Stimulated activated naive CD4-positive, alpha-beta T cell (primary cell): ENCODE measurements around the gene ZNF148.

ENCODE experiments used
- DNase-seq, 6 experiments: peaks; one replicate each; lab custom pipeline; 2025; lab: John Stamatoyannopoulos, UW

Gene ZNF148

DNA sequence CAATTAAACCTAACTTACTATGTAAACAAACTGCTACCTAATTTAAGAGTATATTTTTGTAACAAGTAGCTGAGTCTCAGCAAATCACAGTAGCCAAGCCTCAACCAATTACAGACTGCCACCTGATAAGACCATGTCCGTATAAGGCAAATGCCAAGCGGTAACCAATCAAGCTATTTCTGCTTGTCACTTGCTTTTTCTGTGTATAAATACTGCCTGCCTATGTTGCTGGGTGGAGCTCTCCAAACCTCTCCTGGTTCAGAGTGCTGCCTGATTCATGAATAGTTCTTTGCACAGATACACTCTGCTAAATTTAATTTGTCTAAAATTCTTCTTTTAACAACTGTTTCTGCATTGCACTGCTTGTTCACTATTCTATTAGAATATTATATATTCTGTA is 42.6 kb downstream of the ZNF148 start:
- DNase-seq: no peak

DNA sequence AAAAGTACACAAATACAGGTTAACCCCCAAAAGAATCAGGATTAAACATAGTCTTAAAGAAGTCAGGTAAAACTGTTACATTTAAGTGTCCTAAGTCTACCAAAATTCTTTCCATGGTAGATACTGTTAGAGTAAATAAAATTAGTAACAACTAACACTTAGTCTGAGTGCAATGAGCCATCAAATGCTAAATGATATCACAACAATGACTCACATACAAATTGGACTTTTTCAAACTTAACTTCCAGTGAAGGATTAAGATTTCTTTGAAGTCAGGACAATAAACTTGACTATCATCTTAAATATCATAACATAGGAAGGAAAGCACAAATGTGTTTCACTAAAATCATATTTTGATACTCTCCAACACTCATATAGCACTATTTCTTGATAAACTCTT is 43.9 kb downstream of the ZNF148 start:
- no peak for DNase-seq

DNA sequence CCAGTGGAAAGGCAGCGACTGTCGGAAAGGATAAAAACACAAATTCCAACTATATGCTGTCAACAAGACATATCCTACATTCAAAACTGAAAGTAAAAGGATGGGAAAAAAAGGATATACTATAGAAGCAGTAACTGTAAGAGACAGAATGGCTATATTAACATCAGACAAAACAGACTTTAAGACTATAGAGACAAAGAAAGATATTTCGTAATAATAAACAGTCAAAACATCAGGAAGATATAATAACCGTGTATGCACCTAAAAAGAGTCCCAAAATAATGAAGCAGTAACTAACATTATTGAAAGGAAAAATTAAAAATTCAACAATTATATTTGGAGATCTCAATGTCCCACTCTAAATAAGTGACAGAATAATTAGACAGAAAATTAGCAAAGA is 48.2 kb downstream of the ZNF148 start:
- DNase-seq: no peak

DNA sequence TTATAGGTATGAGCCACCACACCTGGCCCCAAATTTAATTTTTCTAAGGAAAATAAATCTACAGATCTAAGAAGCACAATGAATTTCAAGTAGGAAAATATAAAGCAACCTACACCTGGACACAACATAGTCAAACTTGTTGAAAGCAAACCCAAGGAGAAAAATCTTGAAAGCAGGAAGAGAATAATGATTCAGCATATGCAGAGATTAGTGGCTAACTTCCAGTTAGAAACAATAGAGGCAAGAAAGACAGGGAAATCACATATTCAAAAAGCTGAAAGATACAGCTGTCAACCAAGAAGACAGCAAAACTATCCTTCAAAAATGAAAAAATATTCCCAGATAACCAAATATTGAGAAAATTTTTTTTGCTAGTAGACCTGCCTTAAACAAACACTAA is 49.4 kb downstream of the ZNF148 start:
- DNase-seq: no peak

DNA sequence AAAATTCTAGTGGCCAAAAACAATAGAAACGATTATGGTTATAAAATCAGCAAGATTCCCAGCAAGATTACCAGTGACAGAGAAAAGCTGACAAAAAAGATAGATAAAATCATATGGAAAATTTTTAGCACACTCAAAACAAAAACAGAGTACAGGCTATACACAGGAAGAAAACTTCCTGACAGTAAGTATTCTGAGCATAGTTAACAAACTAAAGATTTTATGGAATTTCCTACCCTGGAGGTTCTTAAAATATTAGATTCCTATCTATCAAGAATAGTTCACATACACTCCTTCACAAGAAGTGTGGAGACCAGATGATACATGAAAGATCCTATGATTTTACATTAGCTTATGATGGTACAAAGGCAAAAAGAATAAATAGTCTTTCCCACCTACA is 50.8 kb downstream of the ZNF148 start:
- DNase-seq: no peak

DNA sequence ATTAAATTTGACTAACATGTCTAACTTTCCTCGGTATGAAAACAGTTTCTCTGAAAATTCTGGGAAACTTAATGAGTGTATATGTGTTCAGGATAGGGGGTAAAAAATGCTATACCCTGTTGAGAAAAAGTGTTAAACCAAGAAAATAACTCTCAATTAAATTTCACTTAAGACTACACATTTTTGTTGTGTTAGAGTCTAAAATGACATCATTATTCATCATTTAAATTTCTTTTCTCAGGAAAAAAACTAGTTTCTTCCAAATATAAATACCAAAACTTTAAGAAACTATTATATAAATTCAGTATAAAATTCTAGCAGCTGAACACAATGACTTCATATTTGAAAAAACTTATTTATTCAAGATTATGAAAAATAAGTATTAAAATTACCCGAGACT is 52.2 kb downstream of the ZNF148 start:
- no peak for DNase-seq

DNA sequence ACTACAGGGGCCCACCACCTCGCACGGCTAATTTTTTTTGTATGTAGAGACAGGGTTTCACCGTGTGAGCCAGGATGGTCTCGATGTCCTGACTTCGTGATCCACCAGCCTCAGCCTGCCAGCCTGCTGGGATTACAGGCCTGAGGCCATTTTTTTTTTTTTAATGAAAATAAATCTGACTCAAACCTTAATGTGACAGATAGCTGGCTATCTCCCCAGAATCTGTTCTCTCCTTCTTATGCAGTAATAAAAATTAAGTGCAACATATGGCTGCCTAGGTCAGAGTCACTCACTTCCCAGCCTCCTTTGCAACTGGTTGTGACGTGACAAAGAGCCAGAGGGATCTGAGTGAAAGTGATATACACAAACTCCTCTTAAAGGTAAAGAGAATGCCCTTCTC is 53.0 kb downstream of the ZNF148 start:
- DNase-seq: no peak

DNA sequence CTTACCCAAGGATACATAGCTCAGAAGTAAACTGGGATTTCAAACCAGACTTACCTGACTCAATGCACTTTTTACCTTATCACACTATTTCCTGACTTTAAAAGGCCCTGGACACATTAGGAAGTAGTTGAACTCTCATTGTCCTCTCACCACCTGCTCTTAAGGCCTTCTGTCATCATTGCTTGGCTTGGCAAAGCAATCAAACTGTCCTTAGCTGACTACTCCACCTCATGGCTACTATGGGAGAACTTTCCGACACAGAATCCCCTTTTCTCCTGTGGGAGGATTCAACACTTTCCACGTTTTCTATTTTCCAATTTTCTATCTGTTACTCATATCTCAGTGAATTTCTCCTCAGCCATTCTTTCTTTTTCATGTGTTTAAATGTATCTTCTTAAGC is 55.4 kb downstream of the ZNF148 start:
- DNase-seq: no peak

DNA sequence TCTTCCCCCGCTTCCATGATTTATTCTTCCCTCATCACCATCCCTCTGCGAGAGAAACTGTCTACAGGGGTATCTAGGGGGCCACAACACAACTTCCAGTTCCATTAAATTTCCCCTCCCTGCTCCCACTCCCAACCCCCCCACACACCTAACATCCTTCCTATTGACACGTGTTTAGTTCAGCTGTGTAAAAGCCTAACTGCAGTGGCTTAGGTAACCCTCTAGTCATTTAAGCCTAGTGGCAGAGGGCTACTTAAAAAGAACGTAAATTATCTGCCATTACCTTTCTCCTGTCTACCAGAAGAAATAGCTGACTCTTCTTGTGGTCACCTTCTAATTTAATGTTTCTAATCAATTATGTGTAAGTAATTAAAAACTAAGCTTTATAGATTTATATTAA is 56.3 kb downstream of the ZNF148 start:
- DNase-seq: no peak

DNA sequence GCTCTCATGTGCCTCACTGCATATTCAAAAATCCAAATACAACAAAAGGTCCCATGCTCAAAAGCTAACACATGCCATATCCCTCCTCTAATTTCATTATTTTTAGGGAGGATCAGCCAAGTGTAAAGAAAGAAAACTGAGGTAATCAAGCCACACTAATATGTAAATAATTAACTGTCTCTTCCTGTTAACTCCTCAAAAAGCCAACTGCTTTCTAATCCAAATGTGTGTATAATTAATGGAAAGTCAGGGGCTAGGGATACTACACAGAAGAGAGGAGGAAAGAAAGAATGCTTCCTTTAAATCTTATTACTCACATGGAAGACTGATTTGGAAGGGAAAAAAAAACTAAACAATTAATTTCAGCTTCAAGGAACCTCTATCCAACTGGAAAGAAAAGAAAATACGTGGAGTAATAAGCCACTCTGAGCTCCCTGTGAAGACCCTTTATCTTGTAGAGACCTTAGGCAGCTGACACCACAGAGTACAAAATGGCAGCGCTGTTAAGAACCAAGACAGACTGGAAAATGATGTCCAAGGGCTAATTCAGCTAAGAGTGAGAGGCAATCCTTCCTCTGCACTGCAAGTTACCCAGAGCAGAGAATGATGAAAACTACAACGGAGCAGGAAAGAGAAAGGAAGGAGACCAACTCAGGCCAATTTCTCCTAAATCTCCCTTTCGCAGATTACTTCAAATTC is 56.8 kb downstream of the ZNF148 start:
- DNase-seq: no peak

DNA sequence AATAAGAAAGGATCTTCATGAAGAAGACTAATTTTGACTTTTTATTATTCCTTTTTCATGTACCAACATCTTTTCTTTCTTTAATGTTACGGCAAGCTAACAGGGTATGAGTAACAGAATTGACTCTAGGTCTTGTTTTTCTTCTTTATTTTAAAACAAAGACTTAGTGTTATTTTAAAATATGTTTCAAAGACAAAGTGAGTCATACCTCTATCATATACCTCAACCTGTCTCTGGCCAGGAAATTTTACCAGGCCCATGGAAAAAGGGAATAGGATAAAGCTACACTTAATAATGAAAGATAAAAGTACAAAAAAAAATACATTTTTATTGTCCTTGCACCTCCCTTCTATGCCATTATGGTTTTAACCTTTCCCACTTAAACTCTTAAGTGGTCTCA is 57.4 kb downstream of the ZNF148 start:
- DNase-seq: no peak

DNA sequence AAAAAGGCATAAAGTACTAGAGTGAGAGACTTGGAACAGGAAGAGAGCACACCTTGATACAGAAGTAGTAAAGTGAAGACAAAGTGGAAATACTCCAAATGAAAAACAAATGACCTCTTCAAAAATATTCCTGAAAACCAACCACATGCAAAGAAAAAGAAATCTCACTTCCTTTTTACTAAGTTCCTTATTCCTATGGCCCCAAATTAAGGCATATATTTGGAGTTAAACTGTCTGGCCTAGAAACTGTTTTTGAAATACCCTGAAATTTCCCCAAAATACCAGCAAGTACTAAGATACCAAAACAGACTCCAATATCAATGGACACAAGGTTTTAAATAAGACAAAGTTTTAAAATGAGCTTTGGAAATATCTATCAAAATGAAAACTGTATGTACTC is 58.2 kb downstream of the ZNF148 start:
- no peak for DNase-seq

DNA sequence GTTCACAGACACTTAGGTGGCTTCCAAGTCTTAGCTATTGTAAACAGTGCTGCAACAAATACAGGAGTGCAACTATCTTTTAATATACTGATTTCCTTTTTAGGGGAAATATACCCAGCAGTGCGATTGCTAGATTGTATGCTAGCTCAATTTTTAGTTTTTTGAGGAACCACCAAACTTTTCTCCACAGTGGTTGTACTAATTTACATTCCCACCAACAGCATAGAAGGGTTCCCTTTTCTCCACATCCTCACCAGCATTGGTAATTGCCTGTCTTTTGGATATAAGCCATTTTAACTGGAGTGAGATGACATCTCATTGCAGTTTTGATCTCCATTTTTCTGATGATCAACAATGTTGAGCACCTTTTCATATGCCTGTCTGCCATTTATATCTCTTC is 58.9 kb downstream of the ZNF148 start:
- no peak for DNase-seq

DNA sequence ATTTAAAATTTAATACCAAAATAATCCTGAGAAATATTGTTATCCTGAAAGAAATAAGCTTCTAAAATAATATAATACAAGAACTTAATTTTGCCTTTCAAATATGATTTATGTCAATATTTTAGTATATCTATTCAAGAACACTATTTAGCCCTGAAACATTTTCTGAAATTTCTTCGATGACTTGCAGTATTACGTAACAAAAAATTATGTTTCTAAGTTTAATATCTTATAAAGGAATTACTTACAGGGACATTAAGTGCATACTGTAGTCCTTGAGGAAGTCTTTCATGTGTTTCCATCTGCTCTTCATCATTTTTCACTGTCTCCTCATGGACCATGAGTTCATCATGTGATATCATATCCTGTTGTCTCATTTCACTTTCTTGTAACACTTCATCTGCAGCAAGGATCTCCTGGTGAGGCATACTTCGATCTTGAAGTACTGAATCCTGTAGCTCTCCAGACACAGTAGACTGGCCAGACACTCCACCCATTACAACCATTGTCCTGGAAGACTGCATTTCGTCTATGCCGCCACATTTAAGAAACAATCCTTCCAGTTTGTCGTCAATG is 62.0 kb downstream of the ZNF148 start:
- DNase-seq: no peak

DNA sequence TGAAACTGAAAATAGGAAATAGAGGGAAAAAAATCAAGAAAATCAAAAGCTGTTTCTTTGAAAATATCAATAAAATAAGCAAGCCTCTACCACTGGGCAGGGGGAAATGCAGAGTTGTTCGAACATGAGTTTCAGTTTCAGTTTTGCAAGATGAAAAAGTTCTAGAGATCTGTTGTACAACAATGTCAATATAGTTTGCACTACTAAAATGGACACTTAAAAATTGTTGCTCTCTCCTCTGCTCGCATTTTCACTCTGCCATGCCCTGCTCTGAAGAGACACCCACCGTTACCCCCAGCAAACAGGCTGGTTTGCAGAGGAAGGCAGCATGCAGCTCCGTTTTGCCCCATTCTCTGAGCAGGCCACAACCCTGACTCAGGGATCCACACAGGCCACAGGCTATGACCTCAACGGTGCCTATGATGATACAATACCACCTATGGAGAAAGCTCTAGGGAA is 64.5 kb downstream of the ZNF148 start:
- DNase-seq: peak; percentile 6 to 65 (median 36)

DNA sequence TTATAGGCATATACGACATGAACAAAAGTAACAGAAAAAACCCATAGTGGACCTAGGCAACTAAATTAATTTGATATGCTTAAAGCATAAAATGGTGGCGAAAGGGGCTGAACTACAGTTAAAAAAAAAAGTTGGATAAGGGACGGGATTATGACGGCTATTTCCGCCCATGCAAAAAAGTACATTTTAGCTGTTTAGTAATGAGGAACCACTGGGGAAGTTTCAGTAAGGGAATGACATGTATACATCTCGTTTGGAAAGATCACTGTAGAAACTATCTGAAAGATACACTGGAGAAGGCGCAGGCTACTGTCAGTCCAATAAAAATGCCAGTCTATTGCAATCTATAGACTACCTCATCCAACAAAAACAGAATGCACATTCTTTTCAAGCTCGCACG is 65.6 kb downstream of the ZNF148 start:
- no peak for DNase-seq

DNA sequence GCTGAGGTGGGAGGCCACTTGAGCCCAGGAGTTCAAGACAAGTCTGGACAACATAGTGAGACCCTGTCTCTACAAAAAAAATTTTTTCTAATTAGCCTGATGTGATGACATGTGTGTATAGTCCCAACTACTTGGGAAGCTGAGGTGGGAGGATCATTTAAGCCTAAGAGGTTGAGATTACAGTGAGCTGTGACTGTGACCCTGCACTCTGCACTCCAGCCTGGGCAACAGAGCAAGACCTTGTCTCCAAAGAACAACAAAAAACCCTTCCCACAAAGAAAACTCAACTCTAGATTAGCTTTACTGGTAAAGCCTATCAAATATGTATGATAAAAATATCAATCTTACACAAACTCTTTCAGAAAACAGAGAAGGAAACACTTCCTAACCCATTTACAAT is 68.5 kb downstream of the ZNF148 start:
- no peak for DNase-seq

DNA sequence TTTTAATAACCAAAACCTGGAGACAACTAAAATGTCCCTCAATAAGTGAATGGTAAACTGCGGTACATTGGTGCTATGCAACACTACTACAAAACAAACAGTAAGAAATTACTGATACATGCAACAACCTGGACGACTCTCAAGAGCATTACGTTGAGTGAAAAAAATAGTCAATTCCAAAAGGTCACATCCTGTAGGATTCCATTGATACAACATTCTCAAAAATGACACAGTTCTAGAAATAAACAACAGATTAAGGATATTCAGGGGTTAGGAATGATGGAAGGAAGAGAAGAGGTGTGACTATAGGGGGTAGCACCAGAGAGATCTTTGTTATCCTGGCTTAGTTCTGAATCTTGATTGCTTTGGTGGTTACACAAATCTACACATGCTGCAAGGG is 72.2 kb downstream of the ZNF148 start:
- no peak for DNase-seq

DNA sequence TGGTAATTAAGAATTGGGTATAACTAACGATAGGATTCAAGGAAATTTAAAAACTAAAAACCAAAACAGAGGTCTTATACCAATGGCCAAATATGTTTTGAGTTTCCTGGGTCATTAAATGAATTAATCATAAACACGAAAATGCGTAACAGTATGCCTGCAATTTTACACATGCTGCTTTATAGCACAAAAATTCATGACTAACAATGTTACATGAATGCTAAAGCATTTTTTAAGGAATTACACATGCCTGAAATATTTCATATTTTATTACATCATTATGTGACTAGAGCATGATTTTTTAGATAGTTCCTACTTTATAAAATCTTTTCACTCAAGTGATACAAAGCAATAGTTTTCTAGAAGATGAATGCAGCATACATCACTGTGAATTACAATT is 74.7 kb downstream of the ZNF148 start:
- no peak for DNase-seq

DNA sequence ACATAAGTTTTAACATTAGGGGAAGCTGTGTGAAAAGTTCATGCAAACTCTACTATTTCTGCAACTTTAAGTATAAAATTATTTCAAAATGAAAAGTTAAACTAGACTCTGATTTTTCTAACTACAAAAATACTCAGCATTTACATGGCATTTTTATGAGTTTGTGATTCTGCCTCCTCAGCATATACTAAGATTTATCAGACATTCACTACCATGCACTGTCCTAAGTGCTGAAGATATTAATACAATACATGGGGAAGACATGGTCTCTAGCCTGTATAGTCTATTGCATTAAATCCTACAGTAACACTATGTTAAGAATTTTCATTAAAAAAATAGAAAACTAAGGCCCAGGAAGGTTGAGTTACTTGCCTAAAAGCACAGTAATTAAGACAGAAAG is 80.7 kb downstream of the ZNF148 start:
- DNase-seq: no peak

DNA sequence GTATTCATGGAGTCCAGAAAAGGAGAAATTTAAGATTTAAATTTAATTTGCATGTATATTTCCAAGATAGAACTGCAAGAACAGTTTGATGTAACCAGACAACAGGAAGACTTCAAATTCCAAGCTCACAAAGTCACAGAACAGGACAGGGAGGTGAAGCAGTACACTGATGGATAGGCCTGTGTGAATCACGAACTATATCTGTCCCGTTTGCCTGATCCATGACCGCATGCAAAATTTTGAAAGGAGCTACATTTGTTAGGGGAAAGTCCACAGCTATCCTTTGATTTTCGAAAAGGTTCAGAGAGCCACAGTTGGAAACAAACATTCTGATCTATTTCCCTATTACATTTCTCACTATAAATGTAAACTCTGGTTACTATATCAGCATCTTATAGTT is 83.1 kb downstream of the ZNF148 start:
- no peak for DNase-seq

DNA sequence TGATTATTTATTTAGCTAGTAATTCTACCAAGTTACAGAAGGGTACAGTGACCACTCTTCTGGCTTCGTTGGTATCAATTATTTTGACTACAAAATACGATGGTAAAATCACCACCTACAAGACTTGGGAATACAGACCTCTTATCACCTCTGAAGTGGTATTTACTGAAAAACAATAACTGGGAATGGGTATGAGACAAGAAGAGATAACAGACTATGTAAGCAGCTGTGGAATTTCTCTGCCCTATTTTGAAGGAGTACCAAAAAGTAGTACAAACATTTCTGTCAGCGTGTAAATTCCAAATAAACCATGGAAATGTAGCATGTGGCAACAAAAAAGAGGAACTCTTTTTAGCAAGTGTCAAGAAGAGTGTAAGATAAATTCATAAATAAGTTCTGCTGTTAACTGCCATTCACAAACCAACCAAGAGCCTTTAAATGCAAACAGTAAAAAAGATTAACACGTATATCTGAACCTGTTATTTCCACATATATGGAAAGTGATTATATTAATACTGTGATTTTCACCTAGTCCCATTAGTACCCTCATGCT is 85.6 kb downstream of the ZNF148 start:
- no peak for DNase-seq

DNA sequence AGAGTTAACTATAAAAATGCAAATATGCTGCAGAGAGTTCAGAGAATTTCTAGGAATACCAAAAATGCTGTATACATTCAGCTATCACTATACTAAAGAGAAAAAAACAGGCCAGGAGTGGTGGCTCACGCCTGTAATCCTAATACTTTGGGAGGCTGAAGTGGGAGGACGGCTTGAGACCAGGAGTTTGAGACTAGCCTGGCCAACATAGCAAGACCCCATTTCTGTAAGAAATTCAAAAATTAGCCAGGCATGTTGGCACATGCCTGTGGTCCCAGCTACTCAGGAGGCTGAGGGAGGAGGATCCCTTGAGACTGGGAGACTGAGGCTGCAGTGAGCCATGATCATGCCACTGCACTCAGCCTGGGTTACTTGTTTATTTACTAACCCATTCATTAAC is 87.9 kb downstream of the ZNF148 start:
- DNase-seq: no peak

DNA sequence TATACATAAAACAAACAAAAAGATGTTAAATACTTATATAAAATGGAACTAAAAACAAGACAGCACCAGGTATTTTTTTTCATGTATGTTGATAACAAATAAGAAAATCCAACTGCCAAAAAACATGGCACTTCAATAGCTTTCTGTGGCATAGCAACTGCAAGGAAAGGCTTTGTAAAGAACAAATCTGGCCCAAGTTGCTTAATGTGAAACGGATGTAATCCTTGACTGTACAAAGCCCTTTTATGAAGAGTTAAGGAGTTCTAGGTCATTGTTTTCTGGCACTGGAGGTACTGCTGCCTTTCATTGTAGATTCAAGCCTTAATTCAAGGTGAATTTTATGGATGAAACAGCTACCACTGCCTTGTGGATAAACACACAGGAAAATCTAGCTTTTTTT is 93.7 kb downstream of the ZNF148 start:
- no peak for DNase-seq
